Stimulated activated CD4-positive, alpha-beta T cell treated with anti-CD3 and anti-CD28 coated beads, Interleukin-1b, Interleukin-23, amount 100 ng/mL, for 4 hours (primary cell): Measurements from ENCODE around the gene SLC35A4.
"Not testable (repeated sequence)": the region's sequence is repeated elsewhere in the genome, so short reads cannot be mapped to it uniquely, and the experiment has no call there.

Experiments used
- DNase-seq, 2 donors: peaks; one replicate each; pipeline ENCODE4 v3.0.0-alpha.2; 2020; ENCODE audit warnings: low read depth in 2 of 2

The SLC35A4 gene

GRCh38 chr5:140590861-140591260, 26.2 kb downstream of the SLC35A4 start:
- DNase-seq: no peak

- no peak for DNase-seq
Measured at GRCh38 chr5:140591747-140592372, 27.2 kb downstream of the SLC35A4 start.

DNA sequence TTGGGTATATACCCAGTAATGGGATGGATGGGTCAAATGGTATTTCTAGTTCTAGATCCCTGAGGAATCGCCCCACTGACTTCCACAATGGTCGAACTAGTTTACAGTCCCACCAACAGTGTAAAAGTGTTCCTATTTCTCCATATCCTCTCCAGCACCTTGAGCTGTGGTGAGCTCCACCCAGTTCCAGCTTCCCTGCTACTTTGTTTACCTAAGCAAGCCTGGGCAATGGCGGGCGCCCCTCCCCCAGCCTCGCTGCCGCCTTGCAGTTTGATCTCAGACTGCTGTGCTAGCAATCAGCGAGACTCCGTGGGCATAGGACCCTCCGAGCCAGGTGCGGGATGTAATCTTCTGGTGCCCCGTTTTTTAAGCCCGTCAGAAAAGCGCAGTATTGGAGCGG, 28.4 kb downstream of the SLC35A4 start:
- DNase-seq: not testable (repeated sequence)

GRCh38 chr5:140594169-140594568, 29.5 kb downstream of the SLC35A4 start:
- no peak for DNase-seq

GRCh38 chr5:140595538-140596300, 31.1 kb downstream of the SLC35A4 start:
- no peak for DNase-seq

DNA sequence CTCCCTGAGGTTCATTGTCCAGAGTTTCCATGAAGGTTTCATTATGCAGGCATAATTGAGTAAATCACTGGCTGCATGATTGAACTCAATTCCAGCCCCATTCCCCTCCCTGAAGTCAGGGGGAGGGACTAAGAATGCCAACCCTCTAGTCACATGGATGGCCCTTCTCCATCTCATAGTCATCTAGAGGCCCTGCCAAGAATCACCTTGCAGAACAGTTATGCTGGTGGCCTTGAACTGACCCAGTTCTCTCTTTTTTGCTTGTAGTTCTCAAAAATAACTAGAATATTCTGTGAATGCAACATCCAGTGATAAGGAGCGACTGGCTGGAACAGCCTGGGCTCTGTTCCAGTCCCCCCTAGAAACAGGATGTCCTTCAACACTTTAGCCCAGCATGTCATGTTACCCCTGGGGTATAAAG, 31.7 kb downstream of the SLC35A4 start:
- DNase-seq: no peak

- no peak for DNase-seq
Measured at GRCh38 chr5:140598836-140599235, 34.2 kb downstream of the SLC35A4 start.

- no peak for DNase-seq
Measured at GRCh38 chr5:140600096-140600495, 35.5 kb downstream of the SLC35A4 start.

DNA sequence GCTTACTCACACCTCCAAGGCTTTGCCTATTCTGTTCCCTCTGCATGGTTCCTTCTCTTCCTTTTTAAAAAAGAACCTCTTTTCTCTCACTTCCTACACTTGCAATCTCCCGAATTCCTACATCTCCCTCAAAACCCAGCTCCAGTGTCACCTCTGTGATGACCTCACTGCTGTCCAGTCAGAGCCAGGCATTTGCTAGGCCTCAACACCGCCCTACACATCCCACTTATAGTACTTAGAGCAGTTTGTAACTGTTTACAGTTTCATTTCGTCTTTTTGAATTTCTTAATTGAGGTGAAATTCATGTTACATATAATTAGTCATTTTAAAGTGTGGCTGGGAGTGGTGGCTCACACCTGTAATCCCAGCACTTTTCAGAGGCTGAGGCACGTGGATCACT, 37.5 kb downstream of the SLC35A4 start:
- no peak for DNase-seq

GRCh38 chr5:140603446-140603698, 38.7 kb downstream of the SLC35A4 start:
- not testable (repeated sequence) for DNase-seq

DNA sequence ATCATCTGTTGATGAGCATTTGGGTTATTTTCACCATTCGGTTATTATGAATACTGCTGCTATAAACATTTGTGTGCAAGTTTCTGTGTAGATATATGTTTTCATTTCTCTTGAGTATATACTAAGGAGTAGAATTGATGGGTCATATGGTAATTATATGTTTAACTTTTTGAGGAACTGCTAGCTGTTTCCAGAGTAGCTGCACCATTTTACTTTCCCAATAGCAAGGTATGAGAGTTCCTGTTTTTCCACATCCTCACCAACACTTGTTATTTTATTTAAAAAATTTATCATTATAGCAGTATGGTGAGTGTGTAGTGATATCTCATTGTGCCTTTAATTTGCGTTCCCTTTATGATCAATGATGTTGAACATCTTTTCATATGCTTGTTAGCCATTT, 39.1 kb downstream of the SLC35A4 start:
- no peak for DNase-seq

- no peak for DNase-seq
Measured at GRCh38 chr5:140605879-140606278, 41.3 kb downstream of the SLC35A4 start.

DNA sequence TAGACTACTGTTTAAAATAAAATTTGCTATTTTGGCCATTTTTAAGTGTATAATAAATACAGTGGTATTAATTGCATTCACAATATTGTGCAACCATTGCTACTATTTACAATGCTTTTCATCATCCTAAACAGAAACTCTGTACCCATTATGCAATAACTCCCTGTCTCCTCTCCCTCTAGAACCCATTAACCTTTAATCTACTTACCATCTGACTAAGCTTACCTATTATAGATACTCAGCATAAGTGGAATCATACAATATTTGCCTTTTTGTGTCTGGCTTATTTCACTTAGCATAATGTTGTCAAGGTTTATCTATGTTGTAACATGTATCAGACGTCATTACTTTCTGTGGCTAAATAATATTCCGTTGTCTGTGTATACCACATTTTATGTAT, 42.4 kb downstream of the SLC35A4 start:
- DNase-seq: no peak

GRCh38 chr5:140608722-140609121, 44.1 kb downstream of the SLC35A4 start:
- no peak for DNase-seq

DNA sequence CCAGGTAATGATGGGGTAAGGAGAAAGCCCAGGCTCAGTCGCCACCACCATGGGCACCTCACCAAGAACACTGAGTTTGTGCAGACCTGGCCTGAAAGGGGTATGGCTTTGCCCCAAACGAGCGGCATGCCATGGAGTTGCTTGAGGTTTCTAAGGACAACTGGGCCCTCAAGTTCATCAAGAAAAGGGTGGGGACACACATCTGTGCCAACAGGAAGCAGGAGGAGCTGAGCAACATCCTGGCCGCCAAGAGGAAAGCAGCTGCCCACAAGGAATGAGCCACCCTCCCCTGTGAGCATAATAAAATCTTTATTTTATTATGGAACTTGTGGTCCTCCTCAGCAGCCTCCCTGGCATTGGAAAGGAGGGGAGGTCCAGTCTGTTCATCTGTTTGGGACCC, 44.5 kb downstream of the SLC35A4 start:
- DNase-seq: no peak

DNA sequence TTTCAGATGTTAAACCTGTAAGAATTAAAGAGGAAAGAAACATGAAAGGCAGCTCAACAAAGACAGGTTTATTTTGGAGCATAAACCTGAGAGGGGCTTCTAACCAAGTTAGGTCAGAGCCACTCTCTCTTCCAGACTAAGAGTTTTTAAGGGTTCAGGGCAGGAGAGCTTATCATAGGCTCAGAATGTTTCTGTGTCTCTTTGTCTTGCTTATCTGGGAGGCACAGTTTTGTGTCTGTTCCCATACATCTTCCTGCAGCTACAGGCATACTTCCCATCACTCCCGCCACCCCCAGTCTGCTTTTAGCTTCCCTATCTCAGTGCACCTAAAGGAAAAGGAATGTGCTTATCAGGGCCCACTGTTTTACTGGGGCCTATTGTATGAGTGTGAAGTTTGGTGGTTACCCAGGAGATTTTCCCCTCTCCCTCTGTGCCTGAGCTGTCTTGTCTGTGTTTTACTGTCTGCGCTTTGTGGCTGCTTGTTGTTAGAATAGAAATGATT, 46.4 kb downstream of the SLC35A4 start:
- DNase-seq: no peak
